Body of pancreas (tissue), 4 donors: Measurements from ENCODE around the gene HOXD3.

Experiments used
- POLR2A ChIP-seq, 3 donors: fragments of 450-650 bp; IDR thresholded peaks; one replicate each; pipeline ENCODE4 v1.6.1; 2016; ENCODE audit warnings: antibody characterized with exemption in 3 of 3, mild to moderate bottlenecking in 2 of 3
- TF ChIP-seq, protein P1 (sequence below), 7 experiments: fragments of 450-650 bp in 4 of 7; fragments of 200-600 bp in 3 of 7; sonication (generic) in 3 of 7; IDR thresholded peaks; one replicate each; pipeline ENCODE4 v1.5.1; 2016 to 2019; ENCODE audit warnings: antibody characterized with exemption in 7 of 7

DNA sequence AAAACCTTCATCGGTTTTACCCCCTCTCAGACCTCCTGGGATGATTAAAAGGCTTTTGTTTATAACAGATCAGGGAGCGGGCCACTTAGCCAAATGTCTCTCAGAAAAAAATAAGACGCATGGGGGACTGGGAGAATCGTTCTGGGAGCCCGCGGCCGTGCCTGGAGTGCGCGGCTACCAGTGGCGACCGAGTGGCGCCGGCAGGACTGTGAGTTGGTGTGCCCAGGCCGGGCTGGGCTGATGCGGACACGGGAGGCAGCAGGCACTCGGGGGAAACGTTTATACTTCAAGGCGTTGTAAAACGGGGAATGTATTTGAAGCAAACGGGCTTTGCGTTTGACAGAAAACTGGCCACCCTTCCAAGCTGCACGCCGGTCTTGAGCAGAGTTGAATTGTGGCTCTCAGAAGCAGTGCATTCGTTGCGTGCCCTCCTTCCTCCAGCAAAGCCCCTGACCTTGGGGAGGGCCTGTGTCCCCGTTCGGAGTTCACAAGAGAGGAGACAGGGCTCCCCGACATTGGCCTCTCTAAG is 45.2 kb upstream of the HOXD3 start:
- TF ChIP-seq, protein P1, sequence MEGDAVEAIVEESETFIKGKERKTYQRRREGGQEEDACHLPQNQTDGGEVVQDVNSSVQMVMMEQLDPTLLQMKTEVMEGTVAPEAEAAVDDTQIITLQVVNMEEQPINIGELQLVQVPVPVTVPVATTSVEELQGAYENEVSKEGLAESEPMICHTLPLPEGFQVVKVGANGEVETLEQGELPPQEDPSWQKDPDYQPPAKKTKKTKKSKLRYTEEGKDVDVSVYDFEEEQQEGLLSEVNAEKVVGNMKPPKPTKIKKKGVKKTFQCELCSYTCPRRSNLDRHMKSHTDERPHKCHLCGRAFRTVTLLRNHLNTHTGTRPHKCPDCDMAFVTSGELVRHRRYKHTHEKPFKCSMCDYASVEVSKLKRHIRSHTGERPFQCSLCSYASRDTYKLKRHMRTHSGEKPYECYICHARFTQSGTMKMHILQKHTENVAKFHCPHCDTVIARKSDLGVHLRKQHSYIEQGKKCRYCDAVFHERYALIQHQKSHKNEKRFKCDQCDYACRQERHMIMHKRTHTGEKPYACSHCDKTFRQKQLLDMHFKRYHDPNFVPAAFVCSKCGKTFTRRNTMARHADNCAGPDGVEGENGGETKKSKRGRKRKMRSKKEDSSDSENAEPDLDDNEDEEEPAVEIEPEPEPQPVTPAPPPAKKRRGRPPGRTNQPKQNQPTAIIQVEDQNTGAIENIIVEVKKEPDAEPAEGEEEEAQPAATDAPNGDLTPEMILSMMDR (IDR thresholded peaks at IDR 0.05) = no peak
- TF ChIP-seq POLR2A (IDR thresholded peaks at IDR 0.05) = no peak
